Tibial artery (tissue), 4 donors: ENCODE measurements around the gene ADAMTS9.

Experiments
- DNase-seq, 2 donors: peaks; one replicate each; pipeline ENCODE4 v3.0.0-alpha.2; 2019
- H3K27ac ChIP-seq, 2 donors: fragments of 200-600 bp; sonication (generic) in 1 of 2; 1 replicate in 1 of 2; 2 replicates in 1 of 2; pipeline ENCODE4 v1.5.1; 2018 to 2019; ENCODE audit warnings: mild to moderate bottlenecking in 1 of 2
- H3K27me3 ChIP-seq, 2 donors: fragments of 200-600 bp; sonication (generic) in 1 of 2; one replicate each; pipeline versions ENCODE4 v1.5.1 to v1.6.0; 2016 to 2019
- H3K36me3 ChIP-seq, 3 donors: fragments of 200-600 bp; sonication (generic) in 2 of 3; one replicate each; pipeline ENCODE4 v1.5.1; 2016 to 2019; ENCODE audit warnings: mild to moderate bottlenecking in 2 of 3
- H3K4me1 ChIP-seq, 4 donors: fragments of 200-600 bp; sonication (generic) in 2 of 4; 1 replicate in 3 of 4; 2 replicates in 1 of 4; pipeline ENCODE4 v1.5.1; 2016 to 2019
- H3K4me3 ChIP-seq, 2 donors: fragments of 200-600 bp; sonication (generic) in 1 of 2; 1 replicate in 1 of 2; 2 replicates in 1 of 2; pipeline ENCODE4 v1.5.1; 2018 to 2019; ENCODE audit warnings: mild to moderate bottlenecking in 2 of 2
- H3K9me3 ChIP-seq, 3 donors: fragments of 200-600 bp; sonication (generic) in 1 of 3; one replicate each; pipeline ENCODE4 v1.5.1; 2016 to 2019
- intact Hi-C: fragments of 100-400 bp; cut with DNase I; formaldehyde crosslinking; loops from one replicate; pipeline ENCODE4 v1.15.0; 2023; ENCODE audit warnings: low total_unique reads
- TF ChIP-seq, protein P1 (sequence below), 2 experiments: fragments of 200-600 bp in 1 of 2; fragments of 450-650 bp in 1 of 2; IDR thresholded peaks; one replicate each; pipeline ENCODE4 v1.5.1; 2017 to 2019; ENCODE audit warnings: antibody characterized with exemption in 2 of 2, mild to moderate bottlenecking in 1 of 2, moderate library complexity in 1 of 2

The ADAMTS9 gene

GRCh38 chr3:64533617-64534317 is 154.0 kb downstream of the ADAMTS9 start:
- DNase-seq = peak; percentile 87 to 96
- no peaks in the 10 kb centered on the region for H3K9me3 ChIP-seq
- intact Hi-C loops = loop anchor here (5.0 to 10.0 kb wide), 3 partner anchors 154 to 711 kb away; partner anchors contain the start of gene ADAMTS9
- H3K4me3 ChIP-seq = peak overlapping the region in 1 of 2 donors; percentile 24
- H3K27me3 ChIP-seq = no peaks in the 10 kb centered on the region
- TF ChIP-seq, protein P1, sequence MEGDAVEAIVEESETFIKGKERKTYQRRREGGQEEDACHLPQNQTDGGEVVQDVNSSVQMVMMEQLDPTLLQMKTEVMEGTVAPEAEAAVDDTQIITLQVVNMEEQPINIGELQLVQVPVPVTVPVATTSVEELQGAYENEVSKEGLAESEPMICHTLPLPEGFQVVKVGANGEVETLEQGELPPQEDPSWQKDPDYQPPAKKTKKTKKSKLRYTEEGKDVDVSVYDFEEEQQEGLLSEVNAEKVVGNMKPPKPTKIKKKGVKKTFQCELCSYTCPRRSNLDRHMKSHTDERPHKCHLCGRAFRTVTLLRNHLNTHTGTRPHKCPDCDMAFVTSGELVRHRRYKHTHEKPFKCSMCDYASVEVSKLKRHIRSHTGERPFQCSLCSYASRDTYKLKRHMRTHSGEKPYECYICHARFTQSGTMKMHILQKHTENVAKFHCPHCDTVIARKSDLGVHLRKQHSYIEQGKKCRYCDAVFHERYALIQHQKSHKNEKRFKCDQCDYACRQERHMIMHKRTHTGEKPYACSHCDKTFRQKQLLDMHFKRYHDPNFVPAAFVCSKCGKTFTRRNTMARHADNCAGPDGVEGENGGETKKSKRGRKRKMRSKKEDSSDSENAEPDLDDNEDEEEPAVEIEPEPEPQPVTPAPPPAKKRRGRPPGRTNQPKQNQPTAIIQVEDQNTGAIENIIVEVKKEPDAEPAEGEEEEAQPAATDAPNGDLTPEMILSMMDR (IDR thresholded peaks at IDR 0.05) = peak; percentile 84 to 92
- H3K27ac ChIP-seq = peak overlapping the region; percentile 20 to 55
- peaks cover 0 to 21% (median 4%) of the 10 kb centered on the region in 4 donors for H3K4me1 ChIP-seq
- H3K36me3 ChIP-seq = peaks cover 0 to 7% (median 3%) of the 10 kb centered on the region in 3 donors

- TF ChIP-seq, protein P1 (IDR thresholded peaks at IDR 0.05) = peak; percentile 63 to 70
- H3K4me3 ChIP-seq = no peak overlapping the region
- H3K27me3 ChIP-seq = no peaks in the 10 kb centered on the region
- H3K27ac ChIP-seq = no peak overlapping the region
- peak; percentile 60 to 77 for DNase-seq
- H3K4me1 ChIP-seq = peaks cover 0 to 21% (median 4%) of the 10 kb centered on the region in 4 donors
- H3K9me3 ChIP-seq = no peaks in the 10 kb centered on the region
- H3K36me3 ChIP-seq = peaks cover 0 to 10% (median 0%) of the 10 kb centered on the region in 3 donors
- intact Hi-C loops = loop anchor here (5.0 to 10.0 kb wide), 3 partner anchors 157 to 714 kb away; partner anchors contain the start of gene ADAMTS9
Observed at GRCh38 chr3:64530434-64531049, 157.3 kb downstream of the ADAMTS9 start.

- no peaks in the 10 kb centered on the region for H3K9me3 ChIP-seq
- no peak for DNase-seq
- H3K4me1 ChIP-seq = no peaks in the 10 kb centered on the region
- no peak overlapping the region for H3K27ac ChIP-seq
- no peaks in the 10 kb centered on the region for H3K27me3 ChIP-seq
- TF ChIP-seq, protein P1 (IDR thresholded peaks at IDR 0.05) = no peak
- no peak overlapping the region for H3K4me3 ChIP-seq
- intact Hi-C loops = loop anchor here (10.0 kb wide), 1 partner anchor 891 kb away; no protein-coding TSS in a partner anchor
- peaks cover 13 to 29% (median 23%) of the 10 kb centered on the region in 3 donors for H3K36me3 ChIP-seq
Observed at GRCh38 chr3:64523324-64523723, 164.5 kb downstream of the ADAMTS9 start.

DNA sequence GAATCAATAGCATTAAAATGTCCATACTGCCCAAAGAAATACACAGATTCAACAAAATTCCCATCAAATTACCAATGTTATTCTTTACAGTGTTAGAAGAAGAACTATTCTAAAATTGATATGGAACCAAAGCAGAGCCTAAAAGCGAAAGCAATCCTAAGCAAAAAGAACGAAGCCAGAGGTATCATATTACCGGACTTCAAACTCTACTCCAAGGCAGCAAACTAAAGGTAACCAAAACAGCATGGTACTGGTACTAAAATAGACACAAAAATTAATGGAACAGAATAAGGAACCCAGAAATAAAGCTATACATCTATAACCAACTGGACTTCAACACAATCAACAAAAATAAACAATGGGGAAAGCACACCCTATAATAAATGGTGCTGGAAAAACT is 167.5 kb downstream of the ADAMTS9 start:
- H3K27ac ChIP-seq = no peak overlapping the region
- intact Hi-C loops = loop anchor here (10.0 kb wide), 1 partner anchor 894 kb away; no protein-coding TSS in a partner anchor
- TF ChIP-seq, protein P1 (IDR thresholded peaks at IDR 0.05) = no peak
- no peaks in the 10 kb centered on the region for H3K9me3 ChIP-seq
- no peaks in the 10 kb centered on the region for H3K27me3 ChIP-seq
- no peak for DNase-seq
- no peaks in the 10 kb centered on the region for H3K4me1 ChIP-seq
- H3K4me3 ChIP-seq = no peak overlapping the region
- H3K36me3 ChIP-seq = peaks cover 21 to 33% (median 27%) of the 10 kb centered on the region in 3 donors

- Histone ChIP-seq H3K4me1 (no peaks in the 10 kb centered on the region), H3K27ac (no peak overlapping the region), H3K36me3 (peaks cover 17 to 32% (median 26%) of the 10 kb centered on the region in 3 donors), H3K27me3 (no peaks in the 10 kb centered on the region), H3K9me3 (no peaks in the 10 kb centered on the region), H3K4me3 (no peak overlapping the region)
- TF ChIP-seq, protein P1 (IDR thresholded peaks at IDR 0.05) = no peak
- intact Hi-C loops = no loop called here
- no peak for DNase-seq
Observed at GRCh38 chr3:64518950-64519349, 168.8 kb downstream of the ADAMTS9 start.
